ENCODE results near the gene ITGAE.
A peak's percentile ranks its signal among the peaks of the same experiment; 100 is the strongest.
"Not testable (repeated sequence)": the region's sequence is repeated elsewhere in the genome, so short reads cannot be mapped to it uniquely, and the experiment has no call there.

Gene ITGAE

GRCh38 chr17:3704931-3705717 is 95.9 kb downstream of the ITGAE start:
- H3K36me3 ChIP-seq (ENCODE audit: insufficient read depth, low read length) = no peaks in the 10 kb centered on the region
- no peaks in the 10 kb centered on the region for H3K9me3 ChIP-seq (ENCODE audit: control insufficient read depth, insufficient read depth, low read length)
- H3K4me1 ChIP-seq (ENCODE audit: insufficient read depth, low read length) = no peaks in the 10 kb centered on the region; the same call in 1 of the 2 replicates
- no peak overlapping the region for H3K9ac ChIP-seq (ENCODE audit: low read depth, low read length)

DNA sequence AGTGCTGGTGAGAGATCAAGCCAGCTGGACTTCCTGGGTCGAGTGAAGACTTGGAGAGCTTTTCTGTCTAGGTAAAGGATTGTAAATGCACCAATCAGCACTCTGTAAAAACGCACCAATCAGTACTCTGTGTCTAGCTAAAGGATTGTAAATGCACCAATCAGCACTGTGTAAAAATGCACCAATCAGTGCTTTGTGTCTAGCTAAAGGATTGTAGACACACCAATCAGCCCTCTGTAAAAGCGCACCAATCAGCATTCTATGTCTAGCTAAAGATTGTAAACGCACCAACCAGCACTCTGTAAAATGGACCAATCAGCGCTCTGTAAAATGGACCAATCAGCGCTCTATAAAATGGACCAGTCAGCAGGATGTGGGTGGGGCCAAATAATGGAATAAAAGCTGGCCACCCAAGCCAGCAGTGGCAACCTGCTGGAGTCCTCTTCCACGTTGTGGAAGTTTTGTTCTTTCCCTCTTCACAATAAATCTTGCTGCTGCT is 98.9 kb downstream of the ITGAE start:
- not testable (repeated sequence) for H3K9ac ChIP-seq (ENCODE audit: low read depth, low read length)

DNA sequence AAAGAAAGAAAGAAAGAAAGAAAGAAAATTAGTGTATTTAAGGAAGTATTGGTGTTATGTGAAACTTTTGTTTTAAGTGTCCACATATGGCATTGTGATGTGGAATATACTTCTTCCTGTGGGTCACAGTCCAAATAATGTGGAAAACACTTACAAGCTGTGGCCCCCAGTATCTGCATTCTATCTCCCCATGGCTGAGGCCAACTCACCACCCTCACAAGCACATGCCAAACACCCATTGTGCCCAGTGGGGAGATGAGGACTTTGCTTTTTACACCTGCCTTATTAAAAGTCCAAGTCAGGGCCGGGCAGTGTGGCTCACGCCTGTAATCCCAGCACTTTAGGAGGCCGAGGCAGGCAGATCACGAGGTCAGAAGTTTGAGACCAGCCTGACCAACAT is 101.0 kb downstream of the ITGAE start:
- no peaks in the 10 kb centered on the region for H3K9me3 ChIP-seq (ENCODE audit: control insufficient read depth, insufficient read depth, low read length)
- H3K9ac ChIP-seq (ENCODE audit: low read depth, low read length) = no peak overlapping the region
- no peaks in the 10 kb centered on the region for H3K36me3 ChIP-seq (ENCODE audit: insufficient read depth, low read length)
- H3K4me1 ChIP-seq (ENCODE audit: insufficient read depth, low read length) = no peaks in the 10 kb centered on the region; the same call in 1 of the 2 replicates

More for the DNA sequence above, 98.9 kb downstream of the ITGAE start:
- H3K9me3 ChIP-seq (ENCODE audit: control insufficient read depth, insufficient read depth, low read length); H3K4me1 ChIP-seq (ENCODE audit: insufficient read depth, low read length); H3K36me3 ChIP-seq (ENCODE audit: insufficient read depth, low read length): not testable (repeated sequence)

DNA sequence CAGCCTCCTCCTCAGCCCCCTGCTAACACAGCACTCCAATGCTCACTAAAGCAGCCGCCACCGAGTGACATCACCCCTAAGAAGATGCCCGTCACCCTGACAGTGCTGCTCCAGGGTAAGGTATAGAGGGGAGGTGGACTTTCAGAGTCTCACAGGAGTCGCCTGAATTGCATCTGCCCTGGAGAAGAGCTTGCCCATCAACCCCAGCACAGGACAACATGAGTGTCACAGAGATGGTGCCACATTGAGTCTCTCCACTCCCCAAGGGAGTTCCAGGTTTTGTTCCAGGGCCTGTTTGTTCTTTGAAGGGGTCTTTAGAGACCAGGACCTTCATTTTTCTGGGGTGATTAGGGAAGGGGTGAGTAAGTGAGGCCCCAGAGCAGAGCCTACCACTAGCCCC is 102.8 kb downstream of the ITGAE start:
- H3K9ac ChIP-seq (ENCODE audit: low read depth, low read length) = no peak overlapping the region
- no peaks in the 10 kb centered on the region for H3K9me3 ChIP-seq (ENCODE audit: control insufficient read depth, insufficient read depth, low read length)
- H3K36me3 ChIP-seq (ENCODE audit: insufficient read depth, low read length) = no peaks in the 10 kb centered on the region
- H3K4me1 ChIP-seq (ENCODE audit: insufficient read depth, low read length) = peaks cover 3% of the 10 kb centered on the region; the same call in 1 of the 2 replicates

DNA sequence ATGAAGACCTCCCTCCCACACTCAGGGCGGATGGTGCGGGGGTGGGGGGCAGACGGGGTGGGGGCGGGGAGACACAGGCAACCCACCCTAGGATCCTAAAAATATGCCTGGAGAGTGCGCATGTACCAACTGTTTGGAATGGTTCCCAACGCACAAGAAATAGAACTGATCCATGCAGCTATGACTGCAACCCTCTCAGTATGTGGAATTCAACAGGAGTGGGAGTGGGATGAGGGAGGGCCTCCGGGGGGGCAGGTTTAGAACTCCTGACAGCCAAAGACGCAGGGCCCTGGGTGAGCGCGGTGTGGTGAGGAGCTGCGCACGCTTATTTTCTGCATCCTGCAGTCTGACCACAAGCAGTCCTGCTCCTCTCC is 103.9 kb downstream of the ITGAE start:
- Histone ChIP-seq H3K9me3 (ENCODE audit: control insufficient read depth, insufficient read depth, low read length) (no peaks in the 10 kb centered on the region), H3K9ac (ENCODE audit: low read depth, low read length) (no peak overlapping the region), H3K4me1 (ENCODE audit: insufficient read depth, low read length) (peaks cover 3% of the 10 kb centered on the region; the same call in 1 of the 2 replicates), H3K36me3 (ENCODE audit: insufficient read depth, low read length) (no peaks in the 10 kb centered on the region)

DNA sequence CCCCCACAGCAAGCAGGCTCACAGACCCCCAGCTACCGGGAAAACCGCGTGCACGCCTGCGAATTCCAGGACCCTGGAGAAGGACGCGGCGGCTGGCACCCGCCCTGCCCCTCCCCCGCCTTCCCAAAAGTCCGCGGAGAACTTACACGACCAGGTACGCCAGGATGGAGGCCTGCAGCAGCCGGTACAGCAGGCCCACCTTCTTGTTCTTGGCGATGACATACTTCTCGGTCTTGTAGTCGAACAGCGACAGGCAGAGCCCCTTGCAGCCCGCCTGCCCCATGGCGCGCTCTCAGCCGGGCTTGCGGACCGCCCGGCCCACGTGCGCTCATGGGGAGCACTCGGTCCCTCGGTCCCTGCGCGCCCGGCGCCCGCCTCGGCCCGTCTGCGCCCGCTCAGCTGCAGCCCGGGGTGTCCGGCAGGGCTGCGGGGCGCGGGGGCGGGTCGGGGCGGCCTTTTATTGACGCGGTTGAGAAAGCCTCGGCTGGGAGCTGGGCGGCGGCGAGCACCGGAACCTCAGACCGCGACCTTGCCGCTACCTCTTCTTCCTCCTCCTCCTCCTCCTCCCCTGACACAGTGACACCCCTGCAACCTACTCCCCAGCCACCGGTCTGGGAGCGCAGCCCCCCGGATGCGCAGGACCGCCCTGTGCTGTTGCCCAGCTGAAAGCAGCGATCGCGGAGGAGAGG is 105.1 kb downstream of the ITGAE start, which contains the start of gene P2RX5:
Gene P2RX5, minus strand, starts transcription at position 433 of the 689 bp plus-strand sequence. Its CDS starts 150 bp downstream, at position 283.
- Histone ChIP-seq H3K36me3 (ENCODE audit: insufficient read depth, low read length) (no peaks in the 10 kb centered on the region), H3K4me1 (ENCODE audit: insufficient read depth, low read length) (peaks cover 3% of the 10 kb centered on the region; the same call in 1 of the 2 replicates), H3K9me3 (ENCODE audit: control insufficient read depth, insufficient read depth, low read length) (no peaks in the 10 kb centered on the region), H3K9ac (ENCODE audit: low read depth, low read length) (peak within 1 kb of the TSS; percentile 63)

GRCh38 chr17:3695129-3695722 is 105.8 kb downstream of the ITGAE start:
- no peaks in the 10 kb centered on the region for H3K36me3 ChIP-seq (ENCODE audit: insufficient read depth, low read length)
- H3K9ac ChIP-seq (ENCODE audit: low read depth, low read length) = peak overlapping the region; percentile 63; the same call in 1 of the 2 replicates
- H3K9me3 ChIP-seq (ENCODE audit: control insufficient read depth, insufficient read depth, low read length) = no peaks in the 10 kb centered on the region
- H3K4me1 ChIP-seq (ENCODE audit: insufficient read depth, low read length) = peaks cover 3% of the 10 kb centered on the region; the same call in 1 of the 2 replicates

GRCh38 chr17:3693829-3694231 is 107.2 kb downstream of the ITGAE start:
- Histone ChIP-seq H3K9me3 (ENCODE audit: control insufficient read depth, insufficient read depth, low read length) (no peaks in the 10 kb centered on the region), H3K36me3 (ENCODE audit: insufficient read depth, low read length) (no peaks in the 10 kb centered on the region), H3K9ac (ENCODE audit: low read depth, low read length) (no peak overlapping the region), H3K4me1 (ENCODE audit: insufficient read depth, low read length) (peaks cover 8% of the 10 kb centered on the region; the same call in 1 of the 2 replicates)

- no peak overlapping the region for H3K9ac ChIP-seq (ENCODE audit: low read depth, low read length)
- H3K36me3 ChIP-seq (ENCODE audit: insufficient read depth, low read length) = no peaks in the 10 kb centered on the region
- peaks cover 11% of the 10 kb centered on the region; the same call in 1 of the 2 replicates for H3K4me1 ChIP-seq (ENCODE audit: insufficient read depth, low read length)
- no peaks in the 10 kb centered on the region for H3K9me3 ChIP-seq (ENCODE audit: control insufficient read depth, insufficient read depth, low read length)
These were observed 107.8 kb downstream of the ITGAE start for GRCh38 chr17:3693141-3693540.

DNA sequence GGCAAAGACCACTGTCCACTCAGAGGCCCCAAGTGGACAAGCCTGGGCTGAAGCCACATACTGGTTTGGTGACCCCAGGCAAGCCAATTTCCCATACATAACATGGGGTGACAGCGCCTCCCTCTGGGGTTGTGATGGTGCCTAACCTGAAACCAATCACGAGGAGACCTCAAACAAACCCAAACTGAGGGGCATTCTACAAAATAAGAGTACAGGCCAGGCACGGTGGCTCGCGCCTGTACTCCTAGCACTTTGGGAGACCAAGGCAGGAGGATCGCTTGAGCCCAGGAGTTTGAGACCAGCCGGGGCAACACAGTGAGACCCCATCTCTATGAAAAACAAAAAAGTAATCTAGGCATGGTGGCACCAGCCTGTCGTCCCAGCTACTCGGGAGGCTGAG is 108.6 kb downstream of the ITGAE start:
- H3K9me3 ChIP-seq (ENCODE audit: control insufficient read depth, insufficient read depth, low read length) = no peaks in the 10 kb centered on the region
- no peaks in the 10 kb centered on the region for H3K36me3 ChIP-seq (ENCODE audit: insufficient read depth, low read length)
- peaks cover 13% of the 10 kb centered on the region; the same call in 1 of the 2 replicates for H3K4me1 ChIP-seq (ENCODE audit: insufficient read depth, low read length)
- H3K9ac ChIP-seq (ENCODE audit: low read depth, low read length) = no peak overlapping the region

DNA sequence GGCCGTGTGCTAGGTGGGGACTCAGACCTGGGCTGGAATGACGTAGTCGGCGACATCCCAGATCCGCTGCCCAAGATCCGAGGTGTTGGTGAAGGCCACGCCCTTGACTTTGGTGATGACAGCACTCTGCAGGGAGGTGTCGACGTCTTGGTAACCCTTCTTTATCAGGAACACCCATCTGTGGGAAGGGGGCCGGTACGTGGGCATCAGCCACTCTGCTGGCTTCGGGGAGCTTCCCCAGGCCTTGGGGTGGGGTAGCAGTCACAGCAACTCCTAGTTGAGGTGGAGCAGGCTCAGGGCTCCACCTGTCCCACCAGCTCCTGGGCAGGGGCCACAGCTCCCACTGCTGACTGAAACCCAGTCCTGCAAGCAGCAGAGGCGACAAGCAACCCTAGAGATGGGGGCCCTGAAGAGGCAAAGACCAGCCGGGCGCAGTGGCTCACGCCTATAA is 109.3 kb downstream of the ITGAE start:
- H3K36me3 ChIP-seq (ENCODE audit: insufficient read depth, low read length) = no peaks in the 10 kb centered on the region
- H3K4me1 ChIP-seq (ENCODE audit: insufficient read depth, low read length) = peaks cover 13% of the 10 kb centered on the region; the same call in 1 of the 2 replicates
- H3K9ac ChIP-seq (ENCODE audit: low read depth, low read length) = no peak overlapping the region
- no peaks in the 10 kb centered on the region for H3K9me3 ChIP-seq (ENCODE audit: control insufficient read depth, insufficient read depth, low read length)

DNA sequence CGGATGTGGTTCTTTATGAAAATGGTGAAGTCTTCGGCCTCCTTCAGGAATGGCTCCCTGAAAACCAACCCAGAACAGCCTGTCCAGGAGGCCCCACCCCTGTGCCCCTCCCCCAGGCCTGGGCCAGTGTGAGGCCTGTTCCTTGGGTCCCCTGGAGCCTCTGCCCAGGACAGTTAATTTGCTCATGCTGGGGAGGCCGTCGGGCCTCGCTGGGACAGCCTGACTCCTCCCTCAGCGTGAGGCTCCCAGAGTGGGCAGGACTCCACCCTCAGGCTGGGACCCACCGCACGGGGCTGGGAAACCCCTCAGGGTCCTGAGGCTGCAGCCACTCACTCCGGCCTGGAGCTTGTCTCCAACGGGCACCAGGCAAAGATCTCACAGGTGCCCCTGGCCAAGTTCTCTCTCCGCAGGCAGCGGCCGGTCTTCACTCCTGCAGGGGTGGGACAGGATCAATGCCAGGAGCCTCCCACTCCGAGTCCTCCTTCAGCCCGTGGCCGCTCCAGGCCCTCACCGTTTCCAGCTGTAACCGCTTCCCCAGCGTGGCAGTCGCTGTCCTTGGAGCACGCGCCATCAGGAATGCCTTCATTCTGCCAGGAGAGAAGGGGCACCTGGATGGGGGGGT is 110.8 kb downstream of the ITGAE start:
- no peaks in the 10 kb centered on the region for H3K9me3 ChIP-seq (ENCODE audit: control insufficient read depth, insufficient read depth, low read length)
- H3K9ac ChIP-seq (ENCODE audit: low read depth, low read length) = no peak overlapping the region
- H3K36me3 ChIP-seq (ENCODE audit: insufficient read depth, low read length) = no peaks in the 10 kb centered on the region
- peaks cover 13% of the 10 kb centered on the region; the same call in 1 of the 2 replicates for H3K4me1 ChIP-seq (ENCODE audit: insufficient read depth, low read length)

DNA sequence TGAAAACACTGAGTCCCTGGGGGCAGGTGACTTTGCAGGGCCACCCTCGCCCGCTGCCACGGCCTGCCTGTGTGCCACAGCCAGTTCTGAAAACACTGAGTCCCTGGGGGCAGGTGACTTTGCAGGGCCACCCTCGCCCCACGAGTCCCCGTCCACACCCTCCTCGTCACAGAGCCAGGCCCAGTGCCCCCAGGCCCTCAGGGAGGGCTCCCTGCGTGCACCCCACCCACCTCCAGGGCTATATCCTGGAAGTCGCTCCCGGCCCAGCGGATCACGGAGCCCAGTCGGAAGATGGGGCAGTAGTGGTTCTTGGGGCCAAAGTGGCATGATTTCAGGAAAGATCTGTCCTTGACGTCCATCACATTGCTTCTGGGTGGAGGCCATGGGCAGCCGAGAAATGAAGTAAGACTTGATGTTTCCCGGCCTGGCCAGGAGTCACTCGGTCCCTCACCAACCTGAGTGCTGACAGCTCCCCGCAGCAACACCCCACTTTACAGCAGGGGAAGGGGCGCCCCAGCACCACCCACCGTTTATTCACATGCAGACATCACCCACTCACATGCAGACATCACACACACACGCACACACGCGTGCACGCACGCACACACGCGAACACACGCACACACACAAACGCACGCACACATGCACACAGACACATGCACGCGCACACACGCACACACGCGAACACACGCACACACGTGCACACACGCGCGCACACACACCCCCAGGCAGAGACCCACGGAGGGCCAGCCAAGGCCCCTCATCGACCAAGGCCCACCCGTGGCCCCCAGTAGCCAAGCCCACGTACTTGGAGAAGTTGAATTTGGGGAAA is 111.5 kb downstream of the ITGAE start:
- no peaks in the 10 kb centered on the region for H3K36me3 ChIP-seq (ENCODE audit: insufficient read depth, low read length)
- no peaks in the 10 kb centered on the region for H3K9me3 ChIP-seq (ENCODE audit: control insufficient read depth, insufficient read depth, low read length)

More for the DNA sequence above, 111.5 kb downstream of the ITGAE start:
- peaks cover 10% of the 10 kb centered on the region; the same call in 1 of the 2 replicates for H3K4me1 ChIP-seq (ENCODE audit: insufficient read depth, low read length)
- no peak overlapping the region for H3K9ac ChIP-seq (ENCODE audit: low read depth, low read length)

All from ES-I3 (cell line).